Measurements from ENCODE around the gene OR4D9.
A peak's percentile ranks its signal among the peaks of the same experiment; 100 is the strongest.

OR4D9 gene

GRCh38 chr11:59550842-59551658 is 39.7 kb downstream of the OR4D9 start:
- peak; percentile 87 for DNase-seq

- peak; percentile 34 for DNase-seq
Observed at GRCh38 chr11:59551659-59552521, 40.6 kb downstream of the OR4D9 start.

- no peak for DNase-seq
Observed at GRCh38 chr11:59552844-59553243, 41.5 kb downstream of the OR4D9 start.

GRCh38 chr11:59553323-59553722 is 42.0 kb downstream of the OR4D9 start:
- DNase-seq = no peak

- DNase-seq = no peak
Observed at GRCh38 chr11:59555601-59556114, 44.3 kb downstream of the OR4D9 start.

GRCh38 chr11:59556115-59556916 is 45.0 kb downstream of the OR4D9 start:
- DNase-seq = peak; percentile 71

GRCh38 chr11:59556917-59557348 is 45.6 kb downstream of the OR4D9 start:
- DNase-seq = peak; percentile 16

- DNase-seq = no peak
Observed at GRCh38 chr11:59558270-59558643, 46.9 kb downstream of the OR4D9 start.

- no peak for DNase-seq
Observed at GRCh38 chr11:59559886-59560285, 48.5 kb downstream of the OR4D9 start.

GRCh38 chr11:59560290-59560701 is 49.0 kb downstream of the OR4D9 start:
- DNase-seq = peak; percentile 85

GRCh38 chr11:59560702-59561473 is 49.5 kb downstream of the OR4D9 start:
- DNase-seq = peak; percentile 84

- DNase-seq = no peak
Observed at GRCh38 chr11:59562292-59562691, 51.0 kb downstream of the OR4D9 start.

Measured in CD4-positive, alpha-beta T cell treated with Interleukin-21 for 1 hour (primary cell).